LNCaP clone FGC (cell line): Measurements from ENCODE around the gene TUBB.
"Not testable (repeated sequence)": the region's sequence is repeated elsewhere in the genome, so short reads cannot be mapped to it uniquely, and the experiment has no call there.

ENCODE experiments used
- DNase-seq: peaks from one replicate; pipeline ENCODE4 v3.0.0-alpha.2; 2011; ENCODE audit warnings: low read depth
- H3K4me3 ChIP-seq: 2 replicates; pipeline ENCODE4 v1.5.1; 2011; ENCODE audit warnings: mild to moderate bottlenecking, low read depth, low read length, control low read depth
- CTCF ChIP-seq: IDR thresholded peaks from 2 replicates; pipeline ENCODE4 v1.5.1; 2012; ENCODE audit warnings: mild to moderate bottlenecking; ENCODE audit not compliant: control insufficient read depth, insufficient read depth; ENCODE audit errors: extremely low read depth

TUBB gene

GRCh38 chr6:30712441-30712945 lies 7.7 kb upstream of the TUBB start:
- H3K4me3 ChIP-seq: no peak overlapping the region
- no peak for DNase-seq
- TF ChIP-seq CTCF: no peak

DNA sequence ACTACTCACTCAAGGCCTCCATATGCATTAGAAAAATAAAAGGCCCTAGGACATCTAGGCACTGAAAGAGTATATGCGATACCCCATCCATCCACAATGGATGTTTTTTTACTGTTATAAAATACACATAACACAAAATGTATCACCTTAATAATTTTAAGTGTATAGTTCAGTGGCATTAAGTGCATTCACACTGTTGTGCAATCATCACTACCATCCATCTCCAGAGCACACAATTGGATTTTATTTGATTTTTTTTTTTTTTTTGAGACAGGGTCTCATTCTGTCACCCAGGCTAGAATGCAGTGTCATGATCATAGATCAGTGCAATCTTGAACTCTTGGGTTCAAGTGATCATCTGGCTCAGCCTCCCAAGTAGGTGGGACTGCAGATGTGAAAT lies 5.9 kb upstream of the TUBB start:
- no peak for TF ChIP-seq CTCF
- H3K4me3 ChIP-seq: no peak overlapping the region
- DNase-seq: no peak

DNA sequence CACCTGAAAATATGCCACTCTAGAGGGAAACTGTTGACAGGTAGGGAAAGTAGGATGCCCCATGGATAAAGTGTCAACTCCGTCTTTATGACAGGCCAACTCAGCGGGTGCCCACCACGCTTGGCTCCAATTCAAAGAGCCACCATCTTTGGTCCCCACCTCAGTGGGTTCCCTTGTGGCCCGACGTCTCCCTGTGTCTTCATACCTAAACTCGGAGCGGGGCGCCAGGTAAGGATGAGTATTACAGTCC lies 3.3 kb upstream of the TUBB start:
- no peak for TF ChIP-seq CTCF
- H3K4me3 ChIP-seq: peak overlapping the region; percentile 64
- no peak for DNase-seq

DNA sequence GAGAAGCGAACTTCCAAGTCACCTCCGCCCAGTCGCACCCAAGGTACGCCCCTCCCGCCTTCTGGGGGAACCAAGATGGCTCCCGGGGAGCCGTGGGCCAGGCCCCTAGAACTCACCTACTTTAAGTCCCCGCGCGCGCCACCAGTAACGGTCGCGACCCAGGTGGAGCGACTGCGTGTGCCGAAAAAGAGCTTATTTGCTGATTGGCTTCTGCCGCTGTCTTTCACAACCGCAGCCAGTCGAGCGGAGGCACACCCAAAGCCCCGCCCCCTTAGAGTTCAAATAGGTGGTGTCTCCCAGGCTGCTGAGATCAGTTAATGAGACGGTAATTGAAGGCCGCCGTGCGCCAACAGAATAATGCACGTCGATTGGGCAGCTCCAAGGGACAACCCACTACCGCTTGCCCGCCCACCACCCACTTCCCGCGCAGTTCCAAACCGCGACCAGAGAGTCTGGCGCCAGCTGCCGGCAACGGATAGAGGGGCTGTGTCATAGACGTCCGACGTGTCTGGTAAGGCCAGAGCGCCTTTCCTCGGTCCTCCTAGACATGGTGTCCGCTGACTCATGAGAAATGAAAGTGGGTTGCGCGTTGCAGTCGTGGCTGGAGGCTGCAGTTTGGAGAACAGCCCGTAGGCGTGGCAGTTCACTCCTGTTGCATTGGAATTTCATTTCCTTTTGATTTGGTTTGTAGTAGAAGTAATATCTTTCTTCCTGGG lies 2.9 kb upstream of the TUBB start, which contains the start of gene MDC1:
Gene MDC1, minus strand, starts transcription at position 153 of the 716 bp plus-strand sequence. CDS start 2,106 bp downstream, outside the sequence.
- TF ChIP-seq CTCF: 0 out of 2 replicates have a peak, but pooled peaks have one; percentile 2
- peak within 1 kb of the TSS; percentile 64 for H3K4me3 ChIP-seq
- peak; percentile 100 for DNase-seq

DNA sequence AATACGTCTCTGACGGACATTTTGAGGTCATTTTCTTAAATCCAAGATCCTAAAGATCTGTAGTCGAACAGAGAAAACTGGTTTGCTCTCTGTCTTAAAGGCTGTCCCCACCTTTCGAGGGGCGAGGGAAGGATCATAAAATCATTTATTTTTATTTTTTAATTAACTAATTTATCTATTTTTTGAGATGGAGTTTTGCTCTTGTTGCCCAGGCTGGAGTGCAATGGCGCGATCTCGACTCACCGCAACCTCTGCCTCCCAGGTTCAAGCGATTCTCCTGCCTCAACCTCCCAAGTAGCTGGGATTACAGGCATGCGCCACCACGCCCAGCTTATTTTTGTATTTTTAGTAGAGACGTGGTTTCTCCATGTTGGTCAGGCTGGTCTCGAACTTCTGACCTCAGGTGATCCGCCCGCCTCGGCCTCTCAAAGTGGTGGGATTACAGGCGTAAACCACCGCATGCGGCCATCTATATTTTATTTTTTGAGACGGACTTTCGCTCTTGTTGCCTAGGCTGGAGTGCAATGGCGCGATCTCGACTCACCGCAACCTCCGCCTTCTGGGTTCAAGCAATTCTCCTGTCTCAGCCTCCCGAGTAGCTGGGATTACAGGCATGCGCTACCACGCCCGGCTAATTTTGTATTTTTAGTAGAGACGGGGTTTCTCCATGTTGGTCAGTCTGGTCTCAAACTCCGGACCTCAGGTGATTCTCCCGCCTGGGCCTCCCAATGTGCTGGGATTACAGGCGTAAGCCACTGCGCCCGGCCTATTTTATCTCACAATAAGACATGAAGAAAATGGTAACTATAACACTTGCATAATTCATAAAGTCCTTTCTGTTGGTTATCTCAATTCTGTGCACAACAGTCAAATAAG lies 2.1 kb upstream of the TUBB start:
- H3K4me3 ChIP-seq: peak overlapping the region; percentile 52
- DNase-seq: not testable (repeated sequence)

DNA sequence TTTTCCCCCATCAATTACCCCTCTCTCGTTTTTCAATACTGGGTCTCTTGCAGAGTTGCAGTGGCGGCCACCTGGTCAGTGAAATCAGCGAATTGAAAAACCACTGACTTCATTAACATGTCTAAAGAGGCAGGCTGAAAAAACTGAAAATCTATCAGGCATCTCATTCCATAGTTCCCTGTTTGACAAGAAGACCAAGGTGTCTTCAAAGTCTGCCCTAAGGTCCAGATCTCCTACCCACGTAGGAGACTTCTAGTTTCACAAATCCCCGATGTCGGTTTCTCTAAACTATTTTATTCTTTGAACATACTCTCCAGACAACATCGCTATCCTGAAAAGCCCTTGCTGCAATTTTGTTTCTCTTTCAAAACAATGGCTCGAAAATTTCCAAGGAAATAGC lies 796 bp upstream of the TUBB start:
- DNase-seq: no peak
- H3K4me3 ChIP-seq: peak overlapping the region; percentile 97
- no peak for TF ChIP-seq CTCF

- H3K4me3 ChIP-seq: peak overlapping the region; percentile 97
- DNase-seq: no peak
- no peak for TF ChIP-seq CTCF
These were observed 616 bp downstream of the TUBB start for GRCh38 chr6:30720738-30721197.
